ACC112 (cell line): Measurements from ENCODE around the gene KLHDC2.
"Not testable (repeated sequence)": the region's sequence is repeated elsewhere in the genome, so short reads cannot be mapped to it uniquely, and the experiment has no call there.

Source experiments
- H2AFZ ChIP-seq: fragments of 200-600 bp; sonication (generic); one replicate; pipeline ENCODE4 v1.6.0; 2017; ENCODE audit warnings: antibody characterized with exemption, low read length; ENCODE audit not compliant: unreplicated experiment
- H3K27ac ChIP-seq: fragments of 200-600 bp; sonication (generic); 2 replicates; pipeline ENCODE4 v1.5.1; 2014; ENCODE audit warnings: low read depth, mild to moderate bottlenecking, antibody characterized with exemption, low read length, moderate library complexity
- H3K27me3 ChIP-seq: fragments of 200-600 bp; sonication (generic); 2 replicates; pipeline ENCODE4 v1.6.1; 2014; ENCODE audit warnings: mild to moderate bottlenecking, antibody characterized with exemption, low read length, moderate library complexity, mixed read lengths; ENCODE audit not compliant: insufficient read depth
- H3K36me3 ChIP-seq: fragments of 200-600 bp; sonication (generic); 2 replicates; pipeline ENCODE4 v1.6.1; 2016; ENCODE audit warnings: mild to moderate bottlenecking, antibody characterized with exemption, low read length, moderate library complexity, mixed read lengths; ENCODE audit not compliant: insufficient read depth
- H3K4me1 ChIP-seq: fragments of 200-600 bp; sonication (generic); one replicate; pipeline ENCODE4 v1.6.1; 2016; ENCODE audit warnings: low read length, mixed read lengths; ENCODE audit not compliant: insufficient read depth, unreplicated experiment, control insufficient read depth
- H3K4me3 ChIP-seq: fragments of 200-600 bp; sonication (generic); 2 replicates; pipeline ENCODE4 v1.5.1; 2014; ENCODE audit warnings: mild to moderate bottlenecking, low read depth, low read length
- H3K79me2 ChIP-seq: fragments of 200-600 bp; sonication (generic); one replicate; pipeline ENCODE4 v1.6.0; 2016; ENCODE audit warnings: low read length; ENCODE audit not compliant: control insufficient read depth, unreplicated experiment, insufficient read depth

Gene KLHDC2

DNA sequence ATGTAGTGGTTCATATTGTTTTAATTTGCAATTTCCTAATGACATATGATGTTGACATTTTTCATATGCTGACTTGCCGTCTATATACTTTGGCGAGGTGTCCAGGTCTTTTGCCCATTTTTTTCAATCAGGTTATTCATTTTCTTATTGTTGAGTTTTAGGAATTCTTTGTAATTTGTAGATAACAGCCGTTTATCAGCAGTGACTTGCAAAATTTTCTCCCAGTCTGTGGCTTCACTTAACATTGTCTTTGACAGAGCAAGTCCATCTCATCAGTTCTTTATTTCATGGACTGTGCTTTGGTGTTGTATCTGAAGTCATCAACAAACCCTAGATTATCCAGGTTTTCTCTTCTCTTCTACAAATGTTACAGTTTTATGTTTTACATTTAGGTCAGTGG, 12.6 kb upstream of the KLHDC2 start:
- no peak overlapping the region for H3K27ac ChIP-seq
- H3K27me3 ChIP-seq: no peaks in the 10 kb centered on the region
- no peaks in the 10 kb centered on the region for H3K36me3 ChIP-seq
- no peaks in the 10 kb centered on the region for H3K4me1 ChIP-seq
- H3K4me3 ChIP-seq: no peak overlapping the region
- no peak overlapping the region for H2AFZ ChIP-seq
- no peaks in the 10 kb centered on the region for H3K79me2 ChIP-seq

DNA sequence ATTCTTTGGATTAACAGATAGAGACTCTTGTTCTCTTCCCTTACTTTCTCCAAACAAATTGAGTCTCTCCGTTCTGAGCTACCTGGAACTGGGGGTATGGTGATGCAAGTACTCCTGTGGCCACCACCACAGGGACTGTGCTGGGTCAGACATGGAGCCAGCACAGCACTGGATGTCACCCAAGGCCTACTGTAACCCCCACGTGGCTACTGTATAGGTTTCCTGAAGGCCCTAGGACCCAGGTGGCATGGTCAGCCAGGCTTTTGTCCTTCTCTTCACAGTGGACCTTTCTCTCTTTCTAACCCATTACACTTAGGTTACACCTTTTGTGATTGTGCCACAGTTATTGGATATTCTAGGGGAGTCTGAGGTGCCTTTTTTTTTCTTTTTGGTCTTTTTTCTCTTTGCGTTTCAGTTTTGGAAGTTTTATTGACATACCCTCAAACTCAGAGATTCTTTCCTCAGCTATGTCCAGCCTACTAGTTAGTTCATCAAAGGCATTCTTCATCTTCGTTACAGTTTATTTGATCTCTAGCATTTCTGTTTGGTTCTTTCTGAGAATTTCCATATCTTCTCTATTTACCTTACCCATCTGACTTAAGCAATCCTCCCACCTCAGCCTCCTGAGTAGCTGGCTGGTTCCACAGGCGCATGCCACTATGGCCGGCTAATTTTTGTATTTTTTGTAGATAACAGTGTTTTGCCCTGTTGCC, 6.0 kb upstream of the KLHDC2 start:
- no peaks in the 10 kb centered on the region for H3K27me3 ChIP-seq
- no peaks in the 10 kb centered on the region for H3K36me3 ChIP-seq
- H3K4me1 ChIP-seq: peaks cover 4% of the 10 kb centered on the region
- H3K27ac ChIP-seq: no peak overlapping the region
- no peak overlapping the region for H2AFZ ChIP-seq
- no peak overlapping the region for H3K4me3 ChIP-seq
- no peaks in the 10 kb centered on the region for H3K79me2 ChIP-seq

DNA sequence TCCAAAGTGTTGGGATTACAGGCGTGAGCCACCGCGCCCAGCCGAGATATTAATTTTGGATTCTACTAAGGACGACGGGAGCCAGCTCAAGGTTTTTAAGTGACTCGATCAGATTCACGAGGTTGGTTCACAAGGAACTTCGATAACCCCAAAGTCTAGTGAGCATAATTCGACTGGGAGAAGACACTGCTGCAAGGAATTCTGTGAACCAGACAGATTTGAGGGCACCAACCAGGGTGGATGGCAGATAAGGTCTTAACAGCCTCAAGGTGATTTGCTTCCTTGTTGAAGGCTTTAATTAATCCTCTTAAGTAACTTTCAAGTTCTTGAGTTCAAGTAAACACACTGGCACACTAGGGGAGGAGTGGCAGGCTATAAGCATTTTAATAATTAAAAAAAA, 1.1 kb upstream of the KLHDC2 start:
- Histone ChIP-seq H3K4me3 (peak overlapping the region; percentile 98), H3K27me3 (no peaks in the 10 kb centered on the region), H3K27ac (peak overlapping the region; percentile 90), H3K79me2 (peaks cover 32% of the 10 kb centered on the region), H2AFZ (peak overlapping the region; percentile 87), H3K4me1 (peaks cover 21% of the 10 kb centered on the region), H3K36me3 (no peaks in the 10 kb centered on the region)

DNA sequence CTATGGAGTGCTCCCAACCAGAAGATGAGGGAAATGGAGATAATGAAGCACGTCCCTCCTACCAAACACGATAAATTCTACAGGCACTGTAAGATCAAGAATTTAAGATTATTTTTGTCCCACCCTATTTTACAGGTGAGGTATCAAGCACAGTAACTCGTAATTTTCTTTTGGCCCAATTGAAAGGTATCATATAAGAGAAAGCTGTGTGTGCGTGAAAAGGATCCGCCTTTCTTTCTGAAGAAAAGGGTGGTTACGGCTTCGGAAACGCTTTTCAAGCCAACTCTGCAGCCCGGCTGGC, 733 bp upstream of the KLHDC2 start:
- Histone ChIP-seq H3K4me3 (peak overlapping the region; percentile 98), H3K79me2 (peaks cover 32% of the 10 kb centered on the region), H3K4me1 (peaks cover 21% of the 10 kb centered on the region), H3K27ac (peak overlapping the region; percentile 90), H3K36me3 (no peaks in the 10 kb centered on the region), H2AFZ (peak overlapping the region; percentile 87), H3K27me3 (no peaks in the 10 kb centered on the region)

DNA sequence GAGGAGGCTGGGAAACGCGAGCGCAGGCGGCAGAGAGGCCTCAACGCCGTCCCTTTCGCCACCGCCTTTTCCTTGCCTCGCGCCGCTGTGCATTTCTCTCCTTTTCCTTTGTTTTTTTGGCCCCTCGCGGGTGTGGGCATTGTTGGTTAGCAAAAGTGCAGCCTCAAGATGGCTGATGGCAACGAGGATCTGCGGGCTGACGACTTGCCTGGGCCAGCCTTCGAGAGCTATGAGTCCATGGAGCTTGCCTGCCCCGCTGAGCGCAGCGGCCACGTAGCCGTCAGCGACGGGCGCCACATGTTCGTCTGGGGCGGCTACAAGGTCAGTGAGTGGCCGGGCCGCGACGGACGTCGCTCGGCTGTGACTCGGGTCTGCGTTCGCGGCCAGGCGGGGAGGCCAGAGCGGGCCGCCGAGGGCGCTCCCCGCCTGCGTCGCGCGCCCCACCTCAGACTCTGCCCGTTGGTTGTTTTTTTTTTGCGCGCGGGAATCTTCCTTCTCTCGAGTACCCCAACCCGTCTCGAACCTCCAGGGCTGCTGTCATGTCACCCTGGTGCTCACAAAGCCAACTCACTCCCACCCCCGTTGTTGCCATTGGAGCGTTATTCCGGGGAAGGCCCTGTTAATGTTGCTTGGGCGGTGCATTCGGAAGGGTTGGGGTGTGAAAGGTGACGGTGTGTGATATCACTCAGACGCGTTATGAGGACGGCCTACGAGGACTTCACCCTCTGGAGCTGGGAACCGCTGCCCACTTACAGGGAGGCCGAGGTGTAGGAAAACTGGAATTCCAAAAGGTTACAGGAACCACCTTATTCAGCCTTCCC, 558 bp downstream of the KLHDC2 start:
- H3K27ac ChIP-seq: peak overlapping the region; percentile 90
- H3K27me3 ChIP-seq: no peaks in the 10 kb centered on the region
- peaks cover 21% of the 10 kb centered on the region for H3K4me1 ChIP-seq
- 0 out of 2 replicates have a peak, but pooled peaks cover 3% of the 10 kb centered on the region for H3K36me3 ChIP-seq
- H3K4me3 ChIP-seq: peak overlapping the region; percentile 98
- H3K79me2 ChIP-seq: peaks cover 32% of the 10 kb centered on the region
- H2AFZ ChIP-seq: peak overlapping the region; percentile 74

DNA sequence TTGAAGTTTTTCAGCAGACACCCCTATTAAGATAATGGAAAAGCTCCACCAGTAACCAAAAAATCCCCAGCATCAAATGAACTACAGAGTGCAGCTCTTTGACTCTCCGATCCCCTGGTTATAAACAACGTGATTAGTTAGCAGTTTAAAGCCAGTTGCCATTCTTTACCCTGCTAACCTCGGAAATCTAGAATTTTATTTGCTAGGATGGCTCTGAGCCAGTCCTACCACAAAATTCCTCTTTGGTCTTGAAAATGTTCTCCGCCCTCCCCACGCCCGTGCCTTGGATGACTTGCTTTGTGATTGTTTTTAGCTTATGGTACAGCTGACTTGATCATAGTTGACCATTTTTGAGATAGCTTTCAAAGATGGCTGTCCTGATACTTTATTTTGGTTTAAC, 1.2 kb downstream of the KLHDC2 start:
- H3K27me3 ChIP-seq: no peaks in the 10 kb centered on the region

DNA sequence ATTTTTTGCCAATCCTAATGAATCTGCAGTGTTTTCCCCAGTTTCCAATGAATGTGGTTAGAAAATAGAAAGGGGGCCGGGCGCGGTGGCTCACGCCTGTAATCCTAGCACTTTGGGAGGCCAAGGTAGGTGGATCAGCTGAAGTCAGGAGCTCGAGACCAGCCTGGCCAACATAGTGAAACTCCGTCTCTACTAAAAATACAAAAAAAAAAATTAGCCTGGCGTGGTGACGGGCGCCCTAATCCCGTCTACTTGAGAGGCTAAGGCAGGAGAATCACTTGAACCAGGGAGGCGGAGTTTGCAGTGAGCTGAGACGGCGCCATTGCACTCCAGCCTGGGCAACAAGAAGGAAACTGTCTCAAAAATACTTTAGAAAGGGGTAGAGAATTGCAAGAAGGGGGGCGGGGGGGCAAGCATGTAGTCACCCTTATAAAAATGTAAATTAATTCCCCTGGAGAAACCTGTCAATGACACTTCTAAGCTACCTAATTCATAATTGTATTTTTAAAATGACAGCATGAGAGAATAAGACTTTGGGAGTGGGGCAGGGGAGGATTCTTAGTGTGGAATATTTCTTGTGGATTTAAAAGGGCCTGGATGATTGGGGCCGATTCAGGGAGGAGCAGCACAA, 1.7 kb downstream of the KLHDC2 start:
- Histone ChIP-seq H2AFZ (peak overlapping the region; percentile 12), H3K79me2 (peaks cover 32% of the 10 kb centered on the region), H3K4me1 (peaks cover 21% of the 10 kb centered on the region), H3K27ac (peak overlapping the region; percentile 90), H3K27me3 (no peaks in the 10 kb centered on the region), H3K4me3 (peak overlapping the region; percentile 98), H3K36me3 (0 out of 2 replicates have a peak, but pooled peaks cover 3% of the 10 kb centered on the region)

More for the DNA sequence above, 1.2 kb downstream of the KLHDC2 start:
- peak overlapping the region; percentile 12 for H2AFZ ChIP-seq
- peaks cover 21% of the 10 kb centered on the region for H3K4me1 ChIP-seq
- H3K36me3 ChIP-seq: 0 out of 2 replicates have a peak, but pooled peaks cover 3% of the 10 kb centered on the region
- H3K27ac ChIP-seq: peak overlapping the region; percentile 90
- H3K4me3 ChIP-seq: peak overlapping the region; percentile 98
- peaks cover 32% of the 10 kb centered on the region for H3K79me2 ChIP-seq

DNA sequence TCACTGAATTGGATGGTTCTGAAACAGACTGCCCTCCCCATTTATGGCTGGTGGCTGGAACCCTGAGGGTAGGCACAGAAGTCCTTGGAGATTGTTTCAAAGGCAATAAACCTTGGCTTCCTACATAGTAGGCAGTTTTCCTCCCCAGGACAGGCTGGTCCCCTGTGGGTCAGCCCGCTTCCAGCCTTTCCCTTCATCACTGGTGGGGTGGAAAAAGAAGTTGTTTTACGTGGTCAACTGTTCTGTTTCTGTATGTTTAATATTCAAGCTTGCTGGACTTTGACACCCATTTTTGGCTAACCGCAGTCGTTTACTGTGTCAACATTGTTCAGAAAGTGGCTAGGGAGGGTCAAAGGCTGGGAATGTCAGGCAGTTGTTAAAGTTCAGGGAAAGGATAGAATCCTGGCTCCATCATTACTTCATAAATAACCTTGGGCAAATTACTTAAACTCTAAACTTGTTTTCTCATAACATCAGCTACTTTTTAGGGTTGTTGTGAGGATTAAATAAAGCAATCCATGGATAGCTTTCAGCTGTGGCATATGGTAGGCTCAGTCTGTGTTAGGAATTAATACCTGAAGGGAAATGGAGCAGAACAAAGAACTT, 2.4 kb downstream of the KLHDC2 start:
- Histone ChIP-seq H3K4me3 (peak overlapping the region; percentile 98), H3K79me2 (peaks cover 32% of the 10 kb centered on the region), H3K27ac (peak overlapping the region; percentile 19; the same call in 1 of the 2 replicates), H2AFZ (no peak overlapping the region), H3K4me1 (peaks cover 21% of the 10 kb centered on the region), H3K36me3 (0 out of 2 replicates have a peak, but pooled peaks cover 3% of the 10 kb centered on the region), H3K27me3 (no peaks in the 10 kb centered on the region)

DNA sequence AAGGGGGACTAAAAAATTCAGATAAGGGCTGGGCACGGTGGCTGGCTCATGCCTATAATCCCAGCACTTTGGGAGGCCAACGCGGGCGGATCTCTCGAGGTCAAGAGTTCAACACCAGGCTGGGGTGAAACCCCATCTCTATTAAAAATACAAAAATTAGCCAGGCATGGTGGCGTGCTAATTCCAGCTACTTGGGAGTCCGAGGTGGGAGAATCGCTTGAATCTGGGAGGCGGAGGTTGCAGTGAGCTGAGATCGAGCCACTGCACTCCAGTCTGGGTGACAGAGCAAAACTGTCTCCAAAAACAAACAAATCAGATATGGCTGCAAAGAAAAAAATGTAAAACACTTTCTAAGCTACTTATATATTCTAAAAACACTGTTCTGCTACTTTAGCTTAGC, 3.7 kb downstream of the KLHDC2 start:
- H3K4me3 ChIP-seq, H3K27ac ChIP-seq, H3K36me3 ChIP-seq, H3K27me3 ChIP-seq, H2AFZ ChIP-seq: not testable (repeated sequence)
- H3K4me1 ChIP-seq: peaks cover 19% of the 10 kb centered on the region
- peaks cover 32% of the 10 kb centered on the region for H3K79me2 ChIP-seq

DNA sequence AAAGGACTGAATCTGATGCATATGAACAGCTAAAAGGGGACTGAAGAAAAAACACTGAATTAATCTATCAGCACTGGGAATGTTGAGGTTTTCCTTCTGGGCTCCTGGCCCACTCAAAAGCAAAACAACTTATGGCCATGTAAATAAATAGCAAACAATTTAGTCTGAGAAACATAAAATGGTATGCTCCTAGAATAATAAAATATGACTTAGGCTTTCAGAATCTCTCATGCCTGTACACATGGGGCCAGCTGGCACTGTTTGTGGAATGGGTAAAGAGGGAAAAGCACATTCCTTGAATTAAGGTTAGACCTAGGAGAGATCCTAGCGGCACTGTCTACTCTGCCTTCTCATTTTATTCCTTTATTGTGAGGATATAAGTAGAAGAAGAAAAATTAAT, 6.2 kb downstream of the KLHDC2 start:
- no peak overlapping the region for H2AFZ ChIP-seq
- no peak overlapping the region for H3K27ac ChIP-seq
- H3K36me3 ChIP-seq: peaks cover 10% of the 10 kb centered on the region
- H3K27me3 ChIP-seq: no peaks in the 10 kb centered on the region
- H3K4me1 ChIP-seq: peaks cover 17% of the 10 kb centered on the region
- peaks cover 22% of the 10 kb centered on the region for H3K79me2 ChIP-seq
- H3K4me3 ChIP-seq: no peak overlapping the region
